Ramos (cell line): ENCODE measurements around the gene GALR3.

ENCODE experiments used
- in situ Hi-C: fragments of 300-500 bp; cut with MboI; formaldehyde crosslinking; loops from one replicate; pipeline ENCODE4 v1.14.3; 2022; ENCODE audit warnings: low sequenced_read_pairs; ENCODE audit not compliant: unreplicated experiment

GALR3 gene

GRCh38 chr22:37818409-37819104 is 4.6 kb upstream of the GALR3 start:
- in situ Hi-C loops: loop anchor here (5.0 kb wide), 1 partner anchor 144 kb away; no protein-coding TSS in a partner anchor

GRCh38 chr22:37819105-37819433 is 4.1 kb upstream of the GALR3 start:
- in situ Hi-C loops: loop anchor here (5.0 kb wide), 1 partner anchor 143 kb away; no protein-coding TSS in a partner anchor

DNA sequence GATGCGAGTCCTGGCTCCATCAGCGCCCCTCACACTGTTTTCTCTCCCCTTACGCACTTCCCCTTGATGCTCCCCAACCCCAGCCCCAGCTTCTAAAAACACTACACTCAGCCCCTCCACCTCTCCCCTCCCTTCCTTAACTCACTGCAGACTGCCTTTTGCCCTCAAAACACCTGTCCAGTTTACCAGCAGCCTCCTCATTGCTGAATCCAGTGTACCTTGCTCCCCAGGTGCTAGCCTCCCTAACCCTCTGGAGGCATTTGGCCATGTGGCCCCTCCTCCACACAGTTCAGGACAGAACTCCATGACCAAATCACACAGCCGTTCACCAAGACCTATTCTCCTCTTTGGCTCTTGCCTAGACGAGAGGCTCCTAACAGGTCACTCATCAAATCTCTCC is 2.8 kb upstream of the GALR3 start:
- in situ Hi-C loops: no loop called here

GRCh38 chr22:37822079-37822833 is 926 bp upstream of the GALR3 start:
- in situ Hi-C loops: no loop called here

GRCh38 chr22:37824674-37825641 is 1.8 kb downstream of the GALR3 start:
- in situ Hi-C loops: no loop called here

DNA sequence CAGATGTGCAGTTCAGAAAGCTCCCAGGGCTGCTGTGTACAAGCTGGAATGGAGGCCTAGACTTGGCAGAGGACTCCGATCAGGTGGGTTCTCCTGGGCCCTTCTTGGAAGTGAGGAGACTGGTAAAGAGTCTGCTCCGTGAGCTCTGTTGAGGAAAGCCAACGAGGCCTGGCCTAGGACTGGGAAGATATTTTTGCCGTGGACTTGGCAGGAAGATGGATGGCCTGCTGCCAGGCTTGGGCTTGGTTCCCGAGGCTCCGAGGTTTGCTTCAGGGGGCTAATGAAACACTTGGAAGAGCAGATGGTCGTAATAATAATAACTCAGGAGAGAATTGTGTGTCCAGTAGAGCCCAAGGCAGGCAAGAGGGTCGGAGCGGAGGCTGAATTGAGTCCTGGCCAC is 3.9 kb downstream of the GALR3 start:
- in situ Hi-C loops: no loop called here

DNA sequence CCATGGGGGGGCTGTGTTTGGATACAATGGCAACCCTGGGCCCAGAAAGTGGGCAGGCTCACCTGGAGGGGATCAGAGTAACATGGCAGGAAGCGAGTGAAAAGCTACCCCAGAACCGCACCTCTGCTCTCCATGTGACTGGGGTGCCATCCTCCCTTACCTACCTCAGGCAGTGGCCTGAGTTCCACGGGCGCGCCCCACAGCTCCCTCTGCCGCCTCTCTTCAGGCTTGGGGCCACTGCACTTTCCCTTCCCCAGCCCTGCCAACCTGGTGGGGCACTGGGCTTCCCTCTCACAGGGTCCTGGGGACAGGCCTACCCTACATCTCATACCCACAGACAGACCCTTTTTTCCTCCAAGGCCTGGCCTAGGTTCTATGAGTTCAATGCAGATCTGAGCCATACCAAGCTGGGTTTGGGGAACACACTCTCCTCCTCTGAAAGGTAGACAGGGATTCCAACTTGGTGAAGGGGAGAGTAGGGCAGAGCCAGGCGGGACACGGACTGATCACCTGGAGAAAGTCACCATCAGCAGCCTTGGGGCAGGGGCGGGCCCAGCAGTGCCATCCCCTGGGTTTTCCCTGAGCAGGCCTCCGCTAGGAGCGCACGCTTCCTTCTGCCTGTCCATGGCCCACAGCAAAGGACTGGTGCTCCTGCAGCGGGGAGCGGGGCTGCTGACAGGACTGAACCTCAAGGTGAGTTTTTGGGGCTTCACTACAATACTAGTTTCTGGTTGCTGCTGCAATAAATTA is 7.1 kb downstream of the GALR3 start:
- in situ Hi-C loops: no loop called here

DNA sequence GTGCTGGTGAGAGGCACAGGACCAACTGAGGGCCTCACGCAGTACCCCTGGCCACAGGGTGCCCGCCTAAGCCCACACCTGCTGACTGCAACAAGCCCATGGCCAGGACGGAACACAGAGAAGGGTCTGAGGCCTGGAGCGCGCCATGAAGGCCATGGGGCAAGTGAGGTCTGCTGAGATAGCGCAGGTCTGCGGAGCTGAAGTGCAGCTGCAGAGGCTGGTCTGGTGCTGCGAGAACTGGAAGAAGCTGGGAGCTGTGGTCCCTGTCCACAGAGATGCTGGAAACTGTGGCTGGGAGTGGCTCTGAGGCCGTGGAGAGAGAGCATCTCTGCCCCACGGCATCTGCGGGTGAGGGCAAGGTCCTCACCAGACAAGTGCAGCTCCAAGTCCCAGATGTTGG is 8.3 kb downstream of the GALR3 start:
- in situ Hi-C loops: no loop called here

DNA sequence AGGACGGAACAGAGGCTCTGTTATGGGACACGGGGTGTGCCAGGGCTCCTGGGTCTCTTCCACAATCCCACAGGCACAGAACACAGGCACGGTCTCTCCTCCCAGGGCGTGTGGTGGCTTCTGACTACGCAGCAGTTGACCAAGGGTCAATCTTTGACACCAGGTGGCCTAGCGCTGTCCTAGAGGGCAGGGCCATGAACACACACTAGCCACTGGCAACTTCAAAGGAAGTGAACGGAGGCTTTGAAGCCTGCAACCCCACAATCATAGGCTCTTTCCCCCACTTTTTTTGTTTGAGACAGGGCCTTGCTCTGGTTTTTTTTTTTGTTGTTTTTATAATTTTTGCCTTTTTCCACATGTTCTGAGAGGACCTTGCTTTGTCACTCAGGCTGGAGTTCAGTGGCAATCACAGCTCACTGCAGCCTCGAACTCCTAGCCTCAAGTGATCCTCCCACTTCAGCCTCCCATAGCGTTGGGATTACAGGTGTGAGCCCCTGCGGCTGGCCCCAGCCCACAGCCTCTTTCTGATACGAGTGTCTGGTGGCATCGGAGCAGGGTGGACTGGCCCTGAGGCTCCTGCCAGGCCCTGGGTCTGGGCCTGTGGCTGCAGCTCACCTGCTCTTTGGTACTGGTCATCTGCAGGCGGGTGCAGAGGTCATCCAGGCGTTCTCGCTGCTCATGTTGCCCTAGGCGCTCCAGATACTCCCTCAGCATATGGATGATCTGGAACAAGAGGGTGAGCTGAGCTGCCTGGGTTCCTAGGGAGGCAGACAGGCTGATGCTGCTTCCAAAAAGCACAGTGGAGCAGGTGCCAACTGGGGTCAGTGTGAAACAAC is 9.1 kb downstream of the GALR3 start:
- in situ Hi-C loops: no loop called here

DNA sequence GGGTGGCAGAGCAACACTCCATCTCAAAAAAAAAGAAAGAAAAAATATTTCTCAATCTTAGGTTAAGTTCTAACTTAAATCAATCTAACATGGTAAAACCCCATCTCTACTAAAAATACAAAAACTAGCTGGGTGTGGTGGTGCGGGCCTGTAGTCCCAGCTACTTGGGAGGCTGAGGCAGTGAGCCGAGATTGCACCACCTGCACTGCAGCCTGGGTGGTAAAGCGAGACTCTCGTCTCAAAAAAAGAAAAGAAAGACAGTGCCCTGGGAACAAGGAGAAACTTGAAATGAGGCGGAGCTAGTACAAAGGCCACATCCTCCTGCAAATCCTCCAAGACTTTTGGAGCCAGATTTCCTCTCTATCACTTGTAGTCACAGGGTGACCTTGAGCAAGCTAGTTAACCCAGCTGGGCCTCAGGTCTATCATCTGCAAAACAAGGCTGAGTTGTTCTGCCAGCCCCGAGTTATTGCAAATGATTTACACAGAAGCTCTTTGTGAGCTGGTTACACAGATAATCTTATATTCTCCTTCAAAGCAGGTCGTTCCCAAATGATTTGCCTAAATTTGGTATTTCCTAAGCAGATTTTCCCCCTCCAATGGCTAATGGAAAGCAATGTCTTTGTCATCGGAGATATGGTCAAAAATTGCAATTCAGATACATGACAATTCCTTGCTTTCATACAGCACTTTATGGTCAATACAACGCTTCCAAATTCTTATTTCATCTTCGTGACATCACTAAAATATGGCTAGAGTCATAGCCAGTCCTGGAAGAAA is 19.0 kb downstream of the GALR3 start:
- in situ Hi-C loops: no loop called here

DNA sequence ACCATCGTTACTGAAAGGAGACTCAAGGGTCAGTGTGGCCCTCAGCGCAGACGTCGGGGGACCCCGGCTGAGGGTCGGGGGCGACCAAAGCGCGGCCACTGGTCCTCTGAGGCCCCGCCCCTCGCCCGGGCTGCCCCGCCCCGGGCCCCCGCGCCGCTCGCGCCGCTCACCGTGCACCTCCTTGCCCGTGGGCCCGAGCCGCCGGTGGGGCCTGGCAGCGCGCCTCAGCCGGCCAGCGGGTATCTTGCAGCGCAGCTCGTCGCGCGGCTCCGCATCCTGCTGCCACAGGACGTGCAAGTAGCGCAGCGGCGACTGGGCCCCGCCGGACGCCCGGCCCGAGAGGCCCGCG is 20.5 kb downstream of the GALR3 start:
- in situ Hi-C loops: no loop called here

GRCh38 chr22:37844904-37845329 is 21.7 kb downstream of the GALR3 start:
- in situ Hi-C loops: no loop called here

GRCh38 chr22:37846433-37846832 is 23.3 kb downstream of the GALR3 start:
- in situ Hi-C loops: no loop called here

DNA sequence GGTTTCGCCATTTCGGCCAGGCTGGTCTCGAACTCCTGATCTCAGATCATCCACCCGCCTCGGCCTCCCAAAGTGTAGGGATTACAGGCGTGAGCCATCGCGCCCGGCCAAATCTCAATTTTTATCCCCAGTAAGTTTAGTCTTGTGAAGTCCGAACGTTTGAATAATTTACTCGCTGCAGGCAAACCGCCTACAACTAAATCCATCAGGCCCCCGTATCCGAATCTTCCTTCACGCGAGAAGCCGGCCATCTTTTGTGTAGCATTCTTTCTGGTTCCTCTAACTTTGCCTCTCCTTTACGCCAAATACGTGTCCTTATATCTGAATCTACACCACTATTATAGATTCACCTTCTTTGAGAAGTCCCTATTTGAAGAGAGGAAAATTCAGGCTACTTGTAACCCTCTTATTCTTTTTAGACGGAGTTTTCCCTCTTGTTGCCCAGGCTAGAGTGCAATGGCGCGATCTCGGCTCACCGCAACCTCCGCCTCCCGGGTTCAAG is 25.5 kb downstream of the GALR3 start:
- in situ Hi-C loops: no loop called here

DNA sequence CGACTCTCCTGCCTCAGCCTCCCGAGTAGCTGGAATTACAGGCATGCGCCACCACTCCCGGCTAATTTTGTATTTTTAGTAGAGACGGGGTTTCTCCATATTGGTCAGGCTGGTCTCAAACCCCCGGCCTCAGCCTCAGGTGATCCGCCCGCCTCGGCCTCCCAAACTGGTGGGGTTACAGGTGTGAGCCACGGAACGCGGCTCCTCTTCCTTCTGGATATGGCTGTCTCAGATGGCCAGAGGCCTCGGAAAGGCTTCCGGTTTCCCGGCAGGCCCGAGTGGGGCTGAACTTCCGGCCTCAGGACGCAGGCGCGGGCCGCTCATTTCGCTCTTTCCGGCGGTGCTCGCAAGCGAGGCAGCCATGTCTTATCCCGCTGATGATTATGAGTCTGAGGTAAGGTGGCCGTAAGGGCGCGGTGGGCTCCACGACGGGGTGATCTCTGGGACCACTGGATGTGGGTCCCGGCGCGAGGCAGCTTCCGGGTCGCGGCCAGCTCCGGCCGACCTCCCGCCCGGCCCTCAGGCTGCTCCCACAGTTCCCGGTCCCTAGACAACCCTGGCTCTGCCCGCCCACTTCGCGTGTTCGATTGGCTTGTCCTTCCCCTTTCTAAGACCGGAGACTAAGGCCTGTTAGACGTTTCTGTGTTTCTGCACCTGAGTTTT is 26.0 kb downstream of the GALR3 start, which contains the start of gene EIF3L:
EIF3L (plus strand) TSS at position 331 of the 663 bp plus-strand sequence; CDS start at position 362, 31 bp downstream.
- in situ Hi-C loops: no loop called here

GRCh38 chr22:37850801-37851200 is 27.6 kb downstream of the GALR3 start:
- in situ Hi-C loops: no loop called here

DNA sequence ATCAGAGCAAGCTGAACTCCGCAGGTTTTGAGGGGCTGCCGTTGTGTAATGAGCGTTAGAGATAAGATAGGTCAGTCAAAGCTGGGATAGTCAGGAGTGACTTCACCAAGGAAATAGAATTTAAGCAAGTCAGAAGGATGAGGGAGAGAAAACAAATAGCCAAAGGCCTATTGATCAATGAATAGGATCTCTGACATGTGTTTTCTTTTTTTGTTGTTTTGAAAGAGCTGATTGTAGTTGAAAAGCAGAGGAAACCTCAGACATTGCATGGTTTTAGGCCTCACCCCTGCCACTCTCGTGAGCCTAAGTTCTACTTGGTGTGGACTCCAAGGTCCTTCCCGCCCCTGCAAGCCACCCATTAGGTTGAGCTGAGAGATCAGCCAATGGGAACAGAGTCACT is 29.2 kb downstream of the GALR3 start:
- in situ Hi-C loops: no loop called here

DNA sequence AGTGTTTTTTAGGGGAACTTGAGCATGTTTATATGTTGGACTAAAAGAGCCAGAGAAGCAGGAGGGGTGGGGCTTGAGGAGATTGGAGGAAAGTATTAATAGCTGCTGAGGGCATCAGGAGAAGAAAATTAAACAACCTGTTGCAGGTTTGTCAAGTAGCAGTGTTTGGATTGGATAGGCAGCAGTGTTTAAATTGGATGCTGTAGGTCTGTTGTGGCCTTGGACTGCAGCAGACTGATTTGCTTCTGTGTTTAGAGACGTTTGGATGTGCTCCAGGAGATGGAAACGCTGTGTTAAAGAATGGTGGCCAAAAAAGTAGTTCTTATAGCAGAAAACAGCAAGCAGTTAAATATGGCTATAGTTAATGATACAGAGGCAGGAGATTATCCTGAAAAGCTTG is 31.8 kb downstream of the GALR3 start:
- in situ Hi-C loops: no loop called here
